GM10248 (cell line): ENCODE data around the gene PXYLP1.

ENCODE experiments used
- CTCF ChIA-PET: fragments of 300-600 bp; sonication (Branson Sonifier 250); formaldehyde crosslinking; extraction: SDS; loops from one replicate; lab custom pipeline; 2021; ENCODE audit warnings: antibody characterized with exemption; lab: Yijun Ruan, JAX
- POLR2A ChIA-PET: fragments of 350-650 bp; sonication (Branson Sonifier 250); formaldehyde crosslinking; extraction: SDS; loops from one replicate; lab custom pipeline; 2020; ENCODE audit warnings: antibody characterized with exemption; lab: Yijun Ruan, JAX
- DNase-seq: peaks from one replicate; pipeline ENCODE4 v3.0.0; 2012; ENCODE audit errors: extremely low spot score
- CTCF ChIP-seq: IDR thresholded peaks from 2 replicates; pipeline ENCODE4 v1.5.1; 2012; ENCODE audit warnings: mild to moderate bottlenecking, low read depth; ENCODE audit errors: extremely low read depth, missing control alignments, control extremely low read depth

Gene PXYLP1

DNA sequence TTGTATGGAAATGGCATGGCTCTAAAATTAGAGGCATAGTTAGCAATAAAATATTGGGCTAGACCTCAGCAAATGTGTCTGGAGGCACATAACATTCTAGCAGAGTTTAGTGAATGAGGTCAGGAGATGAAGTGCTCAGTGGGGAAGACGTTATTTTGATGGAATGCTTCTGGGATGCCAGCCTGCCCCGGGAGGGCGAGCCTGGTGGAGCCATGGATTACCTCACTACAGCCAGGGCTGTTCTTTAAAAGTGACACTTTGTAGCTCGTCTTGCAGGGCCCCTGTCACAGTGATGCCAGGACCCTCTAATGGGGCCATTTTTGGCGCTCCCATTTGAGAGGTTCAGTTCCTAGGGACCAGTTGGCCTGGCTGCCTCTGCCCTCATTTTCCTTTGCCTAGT, 48.5 kb downstream of the PXYLP1 start:
- POLR2A ChIA-PET, result no interaction called here
- no peak for TF ChIP-seq CTCF
- DNase-seq, result no peak
- CTCF ChIA-PET, result interaction anchor here (1.4 to 6.0 kb wide), 5 partner anchors 13 to 48 kb away, joined by 3 to 40 read pairs (median 5); partner anchors contain the start of gene PXYLP1

GRCh38 chr3:141280690-141281089, 49.1 kb downstream of the PXYLP1 start:
- TF ChIP-seq CTCF, result no peak
- ChIA-PET CTCF (interaction anchor here (1.7 to 6.0 kb wide), 3 partner anchors 13 to 49 kb away, joined by 3 to 40 read pairs (median 9); partner anchors contain the start of gene PXYLP1), POLR2A (no interaction called here)
- DNase-seq, result no peak

DNA sequence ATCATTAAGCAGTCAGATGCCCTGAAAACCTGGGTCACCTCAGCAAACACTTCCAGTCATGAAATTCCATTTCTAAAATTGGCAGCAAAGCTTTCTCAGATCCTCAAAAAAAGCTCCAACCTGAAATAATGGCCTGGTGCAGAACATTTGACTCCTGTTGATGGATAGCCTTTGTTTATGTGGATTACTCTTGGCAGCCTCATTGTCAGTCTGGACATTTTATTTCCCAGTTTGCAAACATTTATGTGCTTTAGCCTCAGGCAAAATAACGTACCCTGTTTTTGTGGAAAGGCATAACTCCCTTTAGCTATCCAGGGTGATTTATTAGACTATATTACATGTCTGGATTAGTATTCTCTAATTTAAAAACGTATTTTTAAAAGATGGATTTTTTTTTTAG, 53.9 kb downstream of the PXYLP1 start:
- no peak for DNase-seq
- no peak for TF ChIP-seq CTCF
- ChIA-PET CTCF (interaction anchor here (1.0 to 2.7 kb wide), 5 partner anchors 9 to 175 kb away, joined by 3 to 14 read pairs (median 3); partner anchors contain the start of gene PXYLP1), POLR2A (no interaction called here)

DNA sequence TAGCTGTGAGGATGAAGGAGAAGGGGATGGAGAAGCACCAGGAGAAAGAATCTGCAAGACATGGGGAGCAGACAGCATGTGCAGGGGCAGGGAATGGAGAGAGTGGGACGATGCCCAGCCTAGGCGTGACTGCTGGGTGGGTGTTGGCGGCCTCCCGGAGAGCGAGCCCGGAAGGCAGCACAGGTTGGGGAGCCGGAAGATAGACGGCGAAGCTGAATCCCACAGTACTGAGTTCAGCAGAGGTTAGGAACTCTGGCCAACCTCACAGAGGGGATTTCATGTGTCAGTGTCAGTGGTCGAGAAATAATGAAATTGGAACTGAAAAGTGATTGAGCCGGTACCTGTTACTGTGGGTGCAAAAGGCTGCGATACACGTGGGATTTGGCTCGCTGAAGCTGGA, 55.2 kb downstream of the PXYLP1 start:
- no peak for TF ChIP-seq CTCF
- POLR2A ChIA-PET, result no interaction called here
- peak; percentile 64 for DNase-seq
- CTCF ChIA-PET, result interaction anchor here (1.3 to 2.7 kb wide), 7 partner anchors 15 to 174 kb away, joined by 3 to 14 read pairs (median 5); partner anchors contain the start of gene PXYLP1

- TF ChIP-seq CTCF, result no peak
- POLR2A ChIA-PET, result no interaction called here
- no peak for DNase-seq
- CTCF ChIA-PET, result interaction anchor here (0.7 to 2.7 kb wide), 7 partner anchors 15 to 173 kb away, joined by 3 to 14 read pairs (median 5); partner anchors contain the start of gene PXYLP1
Measured at GRCh38 chr3:141287326-141287725, 55.7 kb downstream of the PXYLP1 start.

DNA sequence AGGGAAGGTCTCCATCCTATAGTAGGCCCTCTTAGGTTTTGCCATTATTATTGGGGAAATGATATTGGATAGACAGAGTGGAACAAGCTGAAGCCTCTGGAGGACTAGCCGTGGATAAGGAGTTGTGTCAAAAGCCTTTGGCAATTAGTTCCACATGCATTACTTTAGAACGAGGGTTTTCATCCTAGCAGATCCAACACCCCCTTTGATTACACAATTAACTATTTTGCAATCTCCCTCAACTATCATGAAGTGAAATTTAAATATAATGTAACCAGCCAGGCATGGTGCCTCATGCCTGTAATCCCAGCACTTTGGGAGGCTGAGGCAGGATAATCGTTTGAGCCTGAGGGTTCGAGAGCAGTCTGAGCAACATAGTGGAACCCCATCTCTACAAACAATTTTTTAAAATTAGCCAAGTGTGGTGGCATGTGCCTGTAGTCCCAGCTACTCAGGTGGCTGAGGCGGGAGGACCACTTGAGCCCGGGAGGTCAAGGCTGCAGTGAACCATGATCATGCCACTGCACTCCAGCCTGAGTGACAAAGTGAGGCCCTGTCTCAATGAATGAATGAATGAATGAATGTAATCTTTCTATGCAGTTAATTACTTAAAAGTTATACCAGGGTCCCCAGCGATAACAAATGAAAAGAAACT, 56.8 kb downstream of the PXYLP1 start:
- no peak for TF ChIP-seq CTCF
- ChIA-PET CTCF (interaction anchor here (1.4 to 2.0 kb wide), 2 partner anchors 57 to 166 kb away, joined by 3 to 5 read pairs; partner anchors contain the start of gene PXYLP1), POLR2A (no interaction called here)
- DNase-seq, result no peak
